T-helper 1 cell (primary cell): Measurements from ENCODE around the gene DAZAP1.

ENCODE experiments used
- DNase-seq, 5 donors: peaks; one replicate each; pipeline ENCODE4 v3.0.0-alpha.2; 2012 to 2020
- total RNA-seq, 4 donors: gene quantifications; one replicate each; lab custom pipeline; 2026; lab: John Stamatoyannopoulos, UW

DAZAP1 gene
- 121 to 134 (median 127) reads per million in 4 donors for total RNA-seq

GRCh38 chr19:1407528-1408299 lies at the start of gene DAZAP1:
TSS of gene DAZAP1 (plus strand) at chr19:1407586. CDS start at chr19:1407774, 188 bp downstream.
- DNase-seq = peak in 2 of 5 donors; percentile 33 to 48

- DNase-seq = no peak
Observed at GRCh38 chr19:1360126-1360817, 47.1 kb upstream of the DAZAP1 start.

GRCh38 chr19:1360818-1361461 lies 46.4 kb upstream of the DAZAP1 start:
- no peak for DNase-seq

- no peak for DNase-seq
Observed at GRCh38 chr19:1361601-1362386, 45.6 kb upstream of the DAZAP1 start.

- DNase-seq = no peak
Observed at GRCh38 chr19:1362387-1363257, 44.8 kb upstream of the DAZAP1 start.

GRCh38 chr19:1363599-1363998 lies 43.8 kb upstream of the DAZAP1 start:
- DNase-seq = peak in 2 of 5 donors; percentile 16 to 17

GRCh38 chr19:1364070-1364704 lies 43.2 kb upstream of the DAZAP1 start:
- no peak for DNase-seq

- no peak for DNase-seq
Observed at GRCh38 chr19:1365319-1366269, 41.8 kb upstream of the DAZAP1 start.

- no peak for DNase-seq
Observed at GRCh38 chr19:1366296-1366695, 41.1 kb upstream of the DAZAP1 start.

- no peak for DNase-seq
Observed at GRCh38 chr19:1366899-1367870, 40.2 kb upstream of the DAZAP1 start.

- no peak for DNase-seq
Observed at GRCh38 chr19:1369214-1369805, 38.1 kb upstream of the DAZAP1 start.

GRCh38 chr19:1370579-1371361 lies 36.6 kb upstream of the DAZAP1 start:
- no peak for DNase-seq

GRCh38 chr19:1373042-1373533 lies 34.3 kb upstream of the DAZAP1 start:
- DNase-seq = no peak

GRCh38 chr19:1373534-1374249 lies 33.7 kb upstream of the DAZAP1 start:
- DNase-seq = no peak

GRCh38 chr19:1374250-1374577 lies 33.2 kb upstream of the DAZAP1 start:
- no peak for DNase-seq

- no peak for DNase-seq
Observed at GRCh38 chr19:1376415-1376805, 31.0 kb upstream of the DAZAP1 start.
